Measurements from ENCODE around the gene WWC2.

Gene WWC2

GRCh38 chr4:183268556-183268955 is 169.5 kb downstream of the WWC2 start:
- Histone ChIP-seq H3K27ac (no peak overlapping the region), H3K27me3 (no peaks in the 10 kb centered on the region), H3K4me3 (ENCODE audit: low read depth in 1 of 2, low read length in 1 of 2) (no peak overlapping the region), H3K36me3 (no peaks in the 10 kb centered on the region), H3K9me3 (no peaks in the 10 kb centered on the region), H3K4me1 (ENCODE audit: control insufficient read depth in 1 of 2, insufficient read depth in 1 of 2, low read depth in 1 of 2, low read length in 1 of 2) (no peaks in the 10 kb centered on the region)
- TF ChIP-seq CTCF (IDR thresholded peaks at IDR 0.05) = no peak

DNA sequence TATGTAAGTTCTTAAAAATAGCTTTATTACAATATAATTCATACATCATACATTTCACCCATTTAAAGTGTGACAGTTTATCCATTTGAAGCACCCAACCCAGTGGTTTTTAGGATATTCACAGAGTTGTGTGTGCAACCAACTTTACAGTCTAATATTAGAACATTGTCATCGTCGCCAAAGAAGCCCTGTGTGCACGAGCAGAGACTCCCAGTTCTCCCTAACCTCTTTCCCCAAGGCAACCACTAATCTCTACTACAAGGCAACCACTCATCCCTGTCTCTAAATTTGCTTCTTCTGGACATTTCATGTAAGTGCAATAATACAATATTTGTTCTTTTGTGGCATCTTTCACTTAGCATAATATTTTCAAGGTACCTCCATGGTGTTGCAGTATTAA is 173.3 kb downstream of the WWC2 start:
- H3K36me3 ChIP-seq = no peaks in the 10 kb centered on the region
- H3K4me1 ChIP-seq (ENCODE audit: control insufficient read depth in 1 of 2, insufficient read depth in 1 of 2, low read depth in 1 of 2, low read length in 1 of 2) = no peaks in the 10 kb centered on the region
- no peaks in the 10 kb centered on the region for H3K27me3 ChIP-seq
- no peak overlapping the region for H3K4me3 ChIP-seq (ENCODE audit: low read depth in 1 of 2, low read length in 1 of 2)
- no peak for TF ChIP-seq CTCF (IDR thresholded peaks at IDR 0.05)
- H3K27ac ChIP-seq = no peak overlapping the region
- H3K9me3 ChIP-seq = no peaks in the 10 kb centered on the region

DNA sequence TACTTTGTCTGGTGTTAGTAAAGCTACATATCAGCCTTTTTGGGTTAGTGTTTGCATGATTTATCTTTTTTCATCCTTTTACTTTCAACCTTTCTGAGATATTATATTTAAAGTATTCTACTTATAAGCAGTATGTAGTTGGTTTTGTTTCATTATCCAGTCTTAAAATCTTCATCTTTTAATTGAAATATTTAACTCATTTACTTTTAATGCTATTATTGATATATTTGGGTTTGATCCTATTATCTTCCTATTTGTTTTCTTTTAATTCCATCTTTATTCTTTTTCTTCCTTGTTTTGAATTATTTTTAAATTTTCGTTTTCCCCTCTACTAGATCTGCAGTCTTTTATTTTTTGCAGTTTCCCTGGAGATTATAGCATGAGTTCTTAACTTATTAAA is 177.0 kb downstream of the WWC2 start:
- Histone ChIP-seq H3K36me3 (no peaks in the 10 kb centered on the region), H3K4me3 (ENCODE audit: low read depth in 1 of 2, low read length in 1 of 2) (no peak overlapping the region), H3K27ac (no peak overlapping the region), H3K4me1 (ENCODE audit: control insufficient read depth in 1 of 2, insufficient read depth in 1 of 2, low read depth in 1 of 2, low read length in 1 of 2) (no peaks in the 10 kb centered on the region), H3K27me3 (no peaks in the 10 kb centered on the region), H3K9me3 (no peaks in the 10 kb centered on the region)
- no peak for TF ChIP-seq CTCF (IDR thresholded peaks at IDR 0.05)

DNA sequence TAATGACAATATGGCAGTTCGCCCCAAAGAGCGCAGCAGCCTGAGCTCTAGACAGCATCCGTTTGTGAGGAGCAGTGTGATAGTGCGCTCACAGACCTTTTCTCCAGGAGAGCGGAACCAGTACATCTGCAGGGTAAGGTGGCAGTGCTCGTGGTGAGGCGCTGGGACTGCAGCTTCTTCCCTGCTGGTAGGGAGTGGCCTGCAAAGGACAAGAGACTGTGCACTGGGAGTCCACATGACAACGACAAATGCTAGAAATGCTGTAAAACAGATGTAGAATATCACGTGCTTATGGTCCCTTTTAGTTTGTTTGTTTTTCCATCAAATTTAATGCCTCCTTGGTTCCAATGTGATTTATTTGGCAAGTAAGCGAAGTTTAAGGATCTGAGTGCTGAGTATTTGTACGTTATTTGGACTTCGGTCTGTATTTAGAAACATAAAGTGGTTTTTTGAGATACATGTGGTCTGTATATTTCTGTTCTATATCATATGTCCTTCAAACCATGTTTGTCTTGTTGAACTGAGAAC is 185.3 kb downstream of the WWC2 start:
- Histone ChIP-seq H3K36me3 (no peaks in the 10 kb centered on the region), H3K4me1 (ENCODE audit: control insufficient read depth in 1 of 2, insufficient read depth in 1 of 2, low read depth in 1 of 2, low read length in 1 of 2) (no peaks in the 10 kb centered on the region), H3K27me3 (no peaks in the 10 kb centered on the region), H3K4me3 (ENCODE audit: low read depth in 1 of 2, low read length in 1 of 2) (no peak overlapping the region), H3K9me3 (no peaks in the 10 kb centered on the region), H3K27ac (no peak overlapping the region)
- TF ChIP-seq CTCF (IDR thresholded peaks at IDR 0.05) = no peak

GRCh38 chr4:183284965-183285364 is 185.9 kb downstream of the WWC2 start:
- no peaks in the 10 kb centered on the region for H3K4me1 ChIP-seq (ENCODE audit: control insufficient read depth in 1 of 2, insufficient read depth in 1 of 2, low read depth in 1 of 2, low read length in 1 of 2)
- no peak for TF ChIP-seq CTCF (IDR thresholded peaks at IDR 0.05)
- no peaks in the 10 kb centered on the region for H3K9me3 ChIP-seq
- H3K36me3 ChIP-seq = no peaks in the 10 kb centered on the region
- no peak overlapping the region for H3K4me3 ChIP-seq (ENCODE audit: low read depth in 1 of 2, low read length in 1 of 2)
- no peak overlapping the region for H3K27ac ChIP-seq
- H3K27me3 ChIP-seq = no peaks in the 10 kb centered on the region

- H3K36me3 ChIP-seq = no peaks in the 10 kb centered on the region
- H3K4me1 ChIP-seq (ENCODE audit: control insufficient read depth in 1 of 2, insufficient read depth in 1 of 2, low read depth in 1 of 2, low read length in 1 of 2) = no peaks in the 10 kb centered on the region
- H3K27ac ChIP-seq = no peak overlapping the region
- no peaks in the 10 kb centered on the region for H3K27me3 ChIP-seq
- no peaks in the 10 kb centered on the region for H3K9me3 ChIP-seq
- TF ChIP-seq CTCF (IDR thresholded peaks at IDR 0.05) = no peak
- H3K4me3 ChIP-seq (ENCODE audit: low read depth in 1 of 2, low read length in 1 of 2) = no peak overlapping the region
These were observed 186.8 kb downstream of the WWC2 start for GRCh38 chr4:183285886-183286285.

All from neutrophil (primary cell).